T-helper 22 cell (primary cell): ENCODE results near the gene JARID2.

Experiments used
- DNase-seq: peaks from one replicate; pipeline ENCODE4 v3.0.0-alpha.2; 2020; ENCODE audit warnings: low read depth

Gene JARID2

DNA sequence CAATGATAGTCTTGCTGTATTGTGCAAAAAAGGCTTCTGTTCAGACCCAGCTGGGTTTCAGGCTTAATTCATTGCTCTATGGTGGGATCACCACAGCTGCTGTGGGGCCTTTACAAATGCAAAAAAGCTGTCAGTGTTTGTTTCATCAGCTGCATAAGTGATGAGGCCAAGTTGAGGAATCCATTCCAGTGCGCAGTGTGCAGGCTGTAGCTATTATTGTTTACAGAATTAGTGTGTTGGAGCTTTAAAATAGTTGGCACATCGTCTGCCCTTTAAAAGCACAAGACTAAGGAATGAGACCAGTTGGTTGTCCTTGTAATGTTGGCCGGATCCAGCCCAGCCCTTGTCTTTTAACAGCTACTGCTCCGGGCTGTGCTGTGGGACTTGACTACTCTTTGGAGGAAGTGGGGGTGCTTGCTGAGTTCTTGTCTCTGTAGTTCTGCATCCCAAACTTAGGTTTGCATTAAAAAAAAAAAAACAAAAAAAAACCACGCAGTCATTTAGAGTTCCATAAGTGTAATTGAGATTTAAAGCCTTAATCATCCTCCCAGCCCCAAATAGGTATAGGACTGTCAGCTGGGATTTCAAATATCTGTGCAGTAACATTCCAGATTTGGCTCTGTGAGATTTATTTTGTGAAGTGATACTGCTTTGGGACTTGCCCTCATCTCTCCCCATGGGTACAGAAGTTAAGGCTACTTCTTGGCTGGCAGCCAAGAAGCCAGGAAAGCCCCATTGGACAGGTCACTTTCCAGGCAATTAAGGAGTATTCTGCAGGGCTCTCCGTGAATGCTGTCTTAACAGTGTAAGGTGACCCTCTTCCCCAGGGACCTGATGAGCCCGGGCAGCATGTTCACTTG is 19.3 kb downstream of the JARID2 start:
- no peak for DNase-seq

GRCh38 chr6:15265787-15266186 is 19.9 kb downstream of the JARID2 start:
- no peak for DNase-seq

- DNase-seq: no peak
These were observed 20.6 kb downstream of the JARID2 start for GRCh38 chr6:15266423-15266996.

- no peak for DNase-seq
These were observed 21.4 kb downstream of the JARID2 start for GRCh38 chr6:15267221-15267620.

- DNase-seq: no peak
These were observed 22.5 kb downstream of the JARID2 start for GRCh38 chr6:15268137-15268908.

DNA sequence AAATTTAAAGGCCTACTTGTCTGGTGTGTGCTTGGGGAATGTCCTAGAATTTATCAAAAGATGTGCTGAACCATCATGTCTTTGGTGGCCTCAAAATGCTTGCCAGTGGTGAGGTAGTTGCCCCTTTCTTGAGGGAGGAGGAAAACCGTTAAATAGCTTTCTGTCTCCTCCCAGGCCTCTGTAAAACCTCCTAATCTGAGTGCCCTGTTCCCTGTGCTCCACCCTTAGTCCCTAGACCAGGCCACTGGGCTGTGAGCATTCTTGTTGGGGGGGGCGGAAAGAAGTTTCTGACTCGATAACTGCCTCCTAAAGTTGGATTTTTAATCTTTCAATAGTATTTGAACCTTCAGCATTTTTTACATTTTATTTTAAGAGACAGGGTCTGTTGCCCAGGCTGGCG is 23.1 kb downstream of the JARID2 start:
- DNase-seq: no peak

GRCh38 chr6:15269619-15270018 is 23.8 kb downstream of the JARID2 start:
- no peak for DNase-seq

- no peak for DNase-seq
These were observed 24.5 kb downstream of the JARID2 start for GRCh38 chr6:15270402-15270801.

- no peak for DNase-seq
These were observed 26.7 kb downstream of the JARID2 start for GRCh38 chr6:15272562-15272961.

GRCh38 chr6:15274692-15275387 is 29.0 kb downstream of the JARID2 start:
- DNase-seq: no peak

DNA sequence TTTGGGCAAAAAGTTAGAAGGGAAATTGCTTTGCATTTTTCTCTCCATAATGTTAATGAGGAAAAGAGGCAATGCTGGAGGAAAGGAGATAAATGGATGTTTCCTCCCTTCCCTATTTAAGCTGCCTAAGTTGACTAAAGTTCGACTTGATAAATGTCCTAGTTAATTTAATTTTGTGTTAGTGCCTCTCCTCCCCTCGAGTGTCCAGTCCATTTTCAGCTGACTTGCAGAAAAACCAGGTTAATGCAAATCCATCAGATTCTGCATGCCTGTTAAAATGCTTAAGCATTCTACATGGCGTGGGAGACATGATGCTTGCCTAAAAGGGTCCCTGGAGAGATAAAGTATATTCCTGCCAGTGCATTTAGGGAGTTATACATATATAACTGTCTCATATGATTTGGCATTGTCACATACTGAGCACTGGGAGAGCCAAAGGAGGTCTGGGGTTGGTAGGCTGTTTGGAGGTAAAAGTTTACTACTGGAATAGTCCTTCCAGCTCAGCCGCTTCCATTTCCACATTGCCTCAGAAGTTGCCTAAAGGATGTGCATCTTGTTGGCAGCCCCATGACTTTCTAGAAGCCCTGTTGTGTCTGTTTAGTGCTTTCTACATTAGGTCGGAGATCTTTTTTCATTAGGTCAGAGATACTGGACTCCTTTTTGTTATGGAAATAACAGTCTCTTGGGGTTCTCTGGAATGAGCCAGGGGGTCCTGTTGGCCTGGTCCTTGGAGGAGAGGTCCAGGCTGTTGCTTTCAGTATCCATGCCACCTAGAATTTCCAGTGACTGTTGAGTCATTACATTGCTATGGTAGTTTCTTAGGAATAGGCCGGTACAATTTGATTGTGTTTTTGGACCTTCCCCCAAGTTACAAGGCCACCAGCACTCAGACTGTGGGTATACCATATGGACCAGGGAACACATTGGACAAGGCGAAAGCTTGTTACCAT is 30.4 kb downstream of the JARID2 start:
- no peak for DNase-seq

- no peak for DNase-seq
These were observed 33.3 kb downstream of the JARID2 start for GRCh38 chr6:15279047-15279661.

- no peak for DNase-seq
These were observed 34.2 kb downstream of the JARID2 start for GRCh38 chr6:15280028-15280427.

- DNase-seq: no peak
These were observed 35.1 kb downstream of the JARID2 start for GRCh38 chr6:15280961-15281360.

- DNase-seq: no peak
These were observed 36.5 kb downstream of the JARID2 start for GRCh38 chr6:15282334-15282733.

DNA sequence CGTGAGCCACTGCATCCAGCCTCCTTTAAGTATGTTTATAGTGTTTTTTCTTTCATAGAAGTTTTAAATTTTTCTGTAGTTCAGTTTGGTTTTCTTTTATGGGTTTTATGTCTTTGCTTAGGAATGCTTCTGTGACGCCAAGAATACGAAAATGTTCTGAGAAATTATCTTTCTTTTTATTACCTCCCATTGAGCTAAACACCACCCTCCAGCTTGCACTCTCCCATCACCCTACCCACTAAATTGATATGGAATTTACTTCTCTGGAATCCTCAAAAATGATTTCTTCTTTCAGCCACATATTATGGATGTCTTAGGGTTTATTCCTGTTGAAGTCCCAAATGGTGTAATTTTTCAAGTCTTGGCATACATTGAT is 38.1 kb downstream of the JARID2 start:
- DNase-seq: no peak

- DNase-seq: no peak
These were observed 38.9 kb downstream of the JARID2 start for GRCh38 chr6:15284743-15285142.

DNA sequence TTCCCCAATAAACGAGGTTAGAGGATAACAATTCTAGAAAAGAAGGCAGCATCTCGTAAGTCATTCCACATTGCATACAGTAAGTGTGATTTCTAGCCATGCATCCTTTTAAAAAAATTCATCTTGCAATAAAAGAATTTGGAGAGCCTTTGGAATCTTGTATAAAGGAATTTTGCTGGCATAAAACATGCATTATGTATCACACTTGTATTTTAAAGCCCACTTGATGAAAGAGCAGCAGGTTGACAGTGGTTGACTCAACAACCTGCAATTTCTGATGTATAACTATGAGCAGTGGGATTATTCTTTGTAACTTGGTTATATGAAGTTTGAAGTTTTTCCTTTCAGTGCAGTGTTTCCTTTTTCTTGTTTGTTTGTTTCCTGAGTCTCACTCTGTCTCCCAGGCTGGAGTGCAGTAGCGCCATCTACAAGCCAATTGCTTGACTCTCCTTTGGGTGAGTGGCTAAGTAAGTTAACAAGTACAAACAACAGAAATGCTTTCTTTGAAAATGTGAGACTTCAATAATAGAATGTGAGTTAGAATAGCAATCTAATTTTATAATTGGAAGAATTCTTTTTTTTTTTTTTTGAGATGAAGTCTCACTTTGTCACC is 39.9 kb downstream of the JARID2 start:
- DNase-seq: no peak

GRCh38 chr6:15287670-15288375 is 42.0 kb downstream of the JARID2 start:
- no peak for DNase-seq

DNA sequence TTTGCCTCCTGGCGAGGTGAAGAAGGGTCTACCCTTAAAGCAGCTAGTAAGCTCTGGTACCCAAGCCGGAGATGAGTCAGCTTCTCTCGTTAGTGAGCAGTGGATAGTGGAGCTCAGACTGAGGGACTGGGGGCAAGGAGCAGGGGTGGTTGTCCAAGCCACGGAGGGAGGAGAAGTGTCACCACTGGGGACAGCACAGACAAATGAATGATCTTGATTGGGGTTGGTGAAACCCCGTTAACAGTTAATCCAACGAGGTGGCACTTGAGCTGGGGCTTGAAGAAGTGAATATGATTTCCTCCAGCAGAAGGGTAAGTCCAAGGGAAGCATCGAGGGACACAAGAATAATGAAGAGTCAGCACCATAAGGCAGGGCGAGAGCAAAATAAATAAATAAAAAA is 43.0 kb downstream of the JARID2 start:
- no peak for DNase-seq
